Heart left ventricle (tissue), 16 donors: Measurements from ENCODE around the gene FEZ2. TPM values are rescaled to one million over a fixed set of nuclear protein-coding genes. Genes with fewer than 3 reads are reported as not detected.

Source experiments
- ATAC-seq, 4 donors: fragments of 200-7000 bp; cut with Tn5 transposase; one replicate each; pipeline ENCODE4 v1.9.1; 2020 to 2022; ENCODE audit warnings: moderate library complexity in 4 of 4, mild to moderate bottlenecking in 3 of 4, moderate number of reproducible peaks in 1 of 4
- DNase-seq, 5 donors: peaks; one replicate each; pipeline ENCODE4 v3.0.0-alpha.2; 2020
- H3K27ac ChIP-seq, 12 donors: fragments of 200-600 bp; sonication (generic) in 4 of 12; one replicate each; pipeline versions ENCODE4 v1.5.0 to v1.8.0; 2016 to 2022; ENCODE audit warnings: mild to moderate bottlenecking in 2 of 12
- H3K27me3 ChIP-seq, 9 donors: fragments of 200-600 bp; sonication (generic) in 2 of 9; one replicate each; pipeline versions ENCODE4 v1.5.1 to v1.8.0; 2016 to 2022; ENCODE audit warnings: mild to moderate bottlenecking in 3 of 9
- H3K36me3 ChIP-seq, 9 donors: fragments of 200-600 bp; sonication (generic) in 2 of 9; one replicate each; pipeline versions ENCODE4 v1.5.0 to v1.8.0; 2018 to 2022; ENCODE audit warnings: mild to moderate bottlenecking in 2 of 9
- H3K4me1 ChIP-seq, 12 donors: fragments of 200-600 bp; sonication (generic) in 4 of 12; one replicate each; pipeline versions ENCODE4 v1.5.0 to v1.8.0; 2016 to 2022; ENCODE audit warnings: mild to moderate bottlenecking in 3 of 12
- H3K4me3 ChIP-seq, 12 donors: fragments of 200-600 bp; sonication (generic) in 4 of 12; one replicate each; pipeline versions ENCODE4 v1.5.0 to v1.8.0; 2017 to 2022; ENCODE audit warnings: mild to moderate bottlenecking in 9 of 12, moderate library complexity in 4 of 12
- H3K9me3 ChIP-seq, 12 donors: fragments of 200-600 bp; sonication (generic) in 4 of 12; one replicate each; pipeline versions ENCODE4 v1.5.0 to v1.8.0; 2016 to 2022; ENCODE audit warnings: mild to moderate bottlenecking in 1 of 12
- POLR2A ChIP-seq, 2 donors: fragments of 450-650 bp; IDR thresholded peaks; one replicate each; pipeline ENCODE4 v1.6.1; 2017; ENCODE audit warnings: antibody characterized with exemption in 2 of 2, mild to moderate bottlenecking in 2 of 2, moderate library complexity in 2 of 2
- WGBS, 4 donors: extraction: QIAGEN DNeasy Blood & Tissue Kit in 2 of 4; methylation state at CpG; one replicate each; pipeline versions ENCODE4 v1.1.5 to v1.1.7; 2013 to 2018; 5-methylcytosine and 5-hydroxymethylcytosine counted together
- intact Hi-C, 10 donors: fragments of 100-400 bp; cut with DNase I; formaldehyde crosslinking; loops; one replicate each; pipeline versions ENCODE4 v1.11.1 to v1.14.2; 2022
- polyA plus RNA-seq, 2 donors: library from polyadenylated mRNA; stranded (reverse); fragments of 200-250 nt; gene quantifications; one replicate each; pipeline ENCODE4 v1.2.3, GENCODE V29; 2013
- total RNA-seq, 9 donors: library from RNA; depleted of rRNA in 2 of 9; stranded (reverse); fragments of >200 nt in 2 of 9; fragmentation: NEBNext Ultra II Directional in 3 of 9; extraction: Animal tissue kit (Norgen Biotek cat#: 25700) in 3 of 9; gene quantifications; one replicate each; pipeline versions ENCODE4 v1.1.0 to v1.2.4, GENCODE V29; 2016 to 2023
- TF ChIP-seq, protein P1 (sequence below), 12 donors: fragments of 200-600 bp; sonication (generic) in 4 of 12; IDR thresholded peaks; one replicate each; pipeline versions ENCODE4 v1.5.0 to v1.8.0; 2018 to 2022; ENCODE audit warnings: antibody characterized with exemption in 12 of 12, mild to moderate bottlenecking in 5 of 12
- donor health status: ischemic (EF 13 %, LVEDD 7.1; RV severe dilation, severe dysfunction).
- donor health status: healthy with polysubstance abuse.
- donor health status: DM: no; HTN: yes; CAD: no.
- donor health status: DM: no; HTN: no; CAD: no.
- donor health status: ischemic (EF 25% LVEDD 6.9; RV normal size, moderate dysfunction).
- donor health status: ischemic (EF 25% LVEDD 5.7; RV mildly dilated, moderate dysfunction).
- donor health status: healthy.
- donor health status: DM: yes; HTN: yes; CAD: no.
- donor health status: ischemic (EF 35%, LVEDD 5.7; RV mildly dilated, moderate dysfunction).
- donor health status: nonischemic (EF 11% LVEDD 7.7; RV severe dilation, severe dysfunction).
- donor health status: DM: yes; HTN: yes; CAD: no.
- donor health status: PGD.
- donor health status: ischemic (EF 29% LVEDD 5.4; RV normal size, mild dysfunction).
- donor health status: nonischemic (EF 23%, LVEDD 6.1; RV moderate dilation, normal function).

FEZ2 gene
- total and polyA plus RNA-seq, 11 donors: 26.5 to 55.4 (median 48.4) TPM

DNA sequence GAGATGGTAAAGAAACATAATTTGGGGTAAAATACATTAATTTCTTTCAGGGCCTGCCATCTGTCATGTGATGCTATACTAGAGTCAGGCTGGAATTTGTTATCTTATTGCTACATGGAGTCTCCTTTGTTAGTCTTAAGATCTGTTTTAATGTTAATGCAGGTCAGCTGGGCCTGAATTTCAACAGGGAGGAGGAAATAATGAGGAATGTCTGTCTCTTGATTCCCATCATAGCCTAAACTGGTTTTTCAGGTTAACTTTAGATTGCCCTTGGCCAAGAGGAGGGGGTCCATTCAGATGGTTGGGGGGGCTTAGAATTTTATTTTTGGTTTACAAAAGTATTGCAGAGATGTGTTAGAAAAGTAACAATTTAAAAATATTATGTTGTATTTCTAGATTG lies 19.0 kb upstream of the FEZ2 start:
- TF ChIP-seq, protein P1, sequence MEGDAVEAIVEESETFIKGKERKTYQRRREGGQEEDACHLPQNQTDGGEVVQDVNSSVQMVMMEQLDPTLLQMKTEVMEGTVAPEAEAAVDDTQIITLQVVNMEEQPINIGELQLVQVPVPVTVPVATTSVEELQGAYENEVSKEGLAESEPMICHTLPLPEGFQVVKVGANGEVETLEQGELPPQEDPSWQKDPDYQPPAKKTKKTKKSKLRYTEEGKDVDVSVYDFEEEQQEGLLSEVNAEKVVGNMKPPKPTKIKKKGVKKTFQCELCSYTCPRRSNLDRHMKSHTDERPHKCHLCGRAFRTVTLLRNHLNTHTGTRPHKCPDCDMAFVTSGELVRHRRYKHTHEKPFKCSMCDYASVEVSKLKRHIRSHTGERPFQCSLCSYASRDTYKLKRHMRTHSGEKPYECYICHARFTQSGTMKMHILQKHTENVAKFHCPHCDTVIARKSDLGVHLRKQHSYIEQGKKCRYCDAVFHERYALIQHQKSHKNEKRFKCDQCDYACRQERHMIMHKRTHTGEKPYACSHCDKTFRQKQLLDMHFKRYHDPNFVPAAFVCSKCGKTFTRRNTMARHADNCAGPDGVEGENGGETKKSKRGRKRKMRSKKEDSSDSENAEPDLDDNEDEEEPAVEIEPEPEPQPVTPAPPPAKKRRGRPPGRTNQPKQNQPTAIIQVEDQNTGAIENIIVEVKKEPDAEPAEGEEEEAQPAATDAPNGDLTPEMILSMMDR (IDR thresholded peaks at IDR 0.05): no peak
- no peak for TF ChIP-seq POLR2A (IDR thresholded peaks at IDR 0.05)
- Histone ChIP-seq H3K27ac (no peak overlapping the region), H3K4me1 (no peaks in the 10 kb centered on the region), H3K4me3 (no peak overlapping the region), H3K9me3 (no peaks in the 10 kb centered on the region), H3K36me3 (no peaks in the 10 kb centered on the region), H3K27me3 (peaks cover 0 to under 1% (median 0%) of the 10 kb centered on the region in 9 donors)
- intact Hi-C loops: no loop called here
- DNase-seq (no peak), ATAC-seq (no peak)

DNA sequence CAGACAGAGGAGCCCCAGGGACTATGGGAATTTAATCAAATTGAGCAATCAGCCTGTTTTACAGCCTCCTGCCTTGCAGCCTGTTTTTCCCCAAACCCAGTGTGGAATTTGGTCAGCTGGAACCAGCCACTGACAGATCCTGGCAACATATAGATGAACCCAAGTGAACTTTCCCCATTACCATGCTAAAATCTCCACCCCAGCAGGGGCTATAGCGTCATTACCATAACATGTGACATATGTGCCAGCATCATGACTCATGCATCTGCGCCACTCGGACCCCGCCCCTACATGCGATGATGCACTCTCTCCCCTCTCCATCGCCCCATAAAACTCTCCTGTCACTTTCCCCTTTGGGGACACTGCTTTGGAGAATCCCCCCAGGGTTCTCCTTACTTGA lies 17.3 kb upstream of the FEZ2 start:
- TF ChIP-seq, protein P1 (IDR thresholded peaks at IDR 0.05): no peak
- no peak for TF ChIP-seq POLR2A (IDR thresholded peaks at IDR 0.05)
- DNase-seq: no peak
- H3K36me3 ChIP-seq: no peaks in the 10 kb centered on the region
- no peaks in the 10 kb centered on the region for H3K27me3 ChIP-seq
- intact Hi-C loops: no loop called here
- H3K27ac ChIP-seq: no peak overlapping the region
- no peaks in the 10 kb centered on the region for H3K9me3 ChIP-seq
- WGBS, 4 donors: 89 to 91% (median 90%) methylated on average over 6 of the region's 6 CpGs
- H3K4me1 ChIP-seq: no peaks in the 10 kb centered on the region
- no peak for ATAC-seq
- H3K4me3 ChIP-seq: no peak overlapping the region

DNA sequence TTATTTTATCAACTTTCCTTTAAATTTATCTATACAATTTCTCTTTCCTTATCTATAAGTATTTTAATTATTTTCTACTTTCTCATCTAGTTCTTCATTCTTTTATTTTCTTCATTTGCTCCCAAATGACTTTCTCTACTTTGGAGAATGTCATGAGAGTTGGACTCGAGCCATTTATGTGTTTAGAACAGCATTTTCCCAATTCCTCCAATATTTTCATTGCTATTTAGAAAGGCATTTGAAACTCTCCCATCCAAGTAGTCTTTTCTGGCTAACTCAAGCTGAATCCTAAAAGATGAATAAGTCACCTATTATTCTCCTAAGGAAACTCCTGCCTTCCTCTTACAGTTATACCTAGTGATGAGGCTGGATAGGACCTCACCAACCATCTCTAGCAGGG lies 15.8 kb upstream of the FEZ2 start:
- ATAC-seq (no peak), DNase-seq (no peak)
- H3K36me3 ChIP-seq: no peaks in the 10 kb centered on the region
- H3K9me3 ChIP-seq: no peaks in the 10 kb centered on the region
- intact Hi-C loops: no loop called here
- no peaks in the 10 kb centered on the region for H3K27me3 ChIP-seq
- no peaks in the 10 kb centered on the region for H3K4me1 ChIP-seq
- WGBS, 4 donors: 80 to 92% (median 84%) methylated on average over 1 of the region's 1 CpG
- TF ChIP-seq, protein P1 (IDR thresholded peaks at IDR 0.05): no peak
- TF ChIP-seq POLR2A (IDR thresholded peaks at IDR 0.05): no peak
- no peak overlapping the region for H3K4me3 ChIP-seq
- H3K27ac ChIP-seq: no peak overlapping the region

DNA sequence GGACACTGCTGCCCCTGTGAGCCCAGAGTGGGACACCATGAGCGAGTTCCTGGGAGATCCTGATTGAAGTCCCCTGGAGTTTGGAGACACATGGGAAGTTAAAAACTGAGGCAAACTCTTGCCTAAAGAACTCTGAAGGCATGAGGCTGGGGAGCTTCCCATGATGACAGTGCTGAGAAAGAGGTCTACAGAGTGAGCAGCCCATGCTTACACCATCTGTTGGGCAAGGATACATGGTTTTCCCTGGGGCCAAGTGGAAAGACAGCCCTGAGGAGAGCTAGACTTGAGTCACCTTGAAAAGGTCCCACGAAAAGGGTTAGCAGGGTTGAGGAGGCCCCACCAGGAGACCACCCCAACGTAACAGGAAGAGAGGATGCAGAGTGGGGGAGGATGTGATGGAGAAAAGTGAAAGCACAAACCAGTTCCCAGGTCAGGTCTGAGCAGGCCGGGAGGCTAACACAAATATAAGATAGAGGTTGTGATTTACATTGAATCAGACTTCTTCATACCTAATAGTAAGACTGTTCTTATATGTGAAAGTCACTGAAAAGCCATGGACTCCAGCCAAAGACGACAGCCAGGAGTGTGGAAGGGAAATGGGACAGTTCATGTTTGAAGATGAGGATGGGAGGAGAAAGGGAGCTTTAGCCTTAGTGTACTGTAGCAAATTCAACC lies 13.5 kb upstream of the FEZ2 start:
- ATAC-seq: no peak
- Histone ChIP-seq H3K9me3 (no peaks in the 10 kb centered on the region), H3K27ac (no peak overlapping the region), H3K4me1 (no peaks in the 10 kb centered on the region), H3K27me3 (no peaks in the 10 kb centered on the region), H3K36me3 (no peaks in the 10 kb centered on the region), H3K4me3 (no peak overlapping the region)
- DNase-seq: no peak
- TF ChIP-seq POLR2A (IDR thresholded peaks at IDR 0.05): no peak
- TF ChIP-seq, protein P1 (IDR thresholded peaks at IDR 0.05): no peak
- intact Hi-C loops: no loop called here
- 66 to 80% (median 79%) methylated on average over 5 of the region's 5 CpGs for WGBS, 4 donors
